Pancreas (tissue), 10 donors: ENCODE results near the gene CFAP410. TPM values are rescaled to one million over a fixed set of nuclear protein-coding genes. Genes with fewer than 3 reads are reported as not detected.

Source experiments
- ATAC-seq, 4 donors: fragments of 200-7000 bp; cut with Tn5 transposase; one replicate each; pipeline versions ENCODE4 v1.8.0 to v1.9.1; 2020; ENCODE audit warnings: mild to moderate bottlenecking in 4 of 4, moderate library complexity in 4 of 4
- DNase-seq, 6 donors: peaks; one replicate each; pipeline ENCODE4 v3.0.0-alpha.2; 2020
- FAIRE-seq: peaks from 2 replicates; lab custom pipeline; 2012; peaks lifted over from hg19 to GRCh38; lab: Jason Lieb, UNC
- H3K27ac ChIP-seq, 4 donors: fragments of 200-600 bp; sonication (generic); 1 replicate in 3 of 4; 2 replicates in 1 of 4; pipeline versions ENCODE4 v1.5.0 to v1.8.0; 2020
- H3K27me3 ChIP-seq, 4 donors: fragments of 200-600 bp; one replicate each; pipeline ENCODE4 v1.8.0; 2021
- H3K36me3 ChIP-seq, 3 donors: fragments of 200-600 bp; sonication (generic) in 1 of 3; one replicate each; pipeline versions ENCODE4 v1.5.0 to v1.8.0; 2020 to 2021
- H3K4me1 ChIP-seq, 3 donors: fragments of 200-600 bp; one replicate each; pipeline ENCODE4 v1.8.0; 2021
- H3K4me3 ChIP-seq, 4 donors: fragments of 200-600 bp; sonication (generic) in 2 of 4; one replicate each; pipeline versions ENCODE4 v1.5.0 to v1.8.0; 2020 to 2021
- H3K9me3 ChIP-seq, 4 donors: fragments of 200-600 bp; one replicate each; pipeline ENCODE4 v1.8.0; 2021
- CTCF ChIP-seq, 4 donors: fragments of 200-600 bp; sonication (generic) in 3 of 4; IDR thresholded peaks; one replicate each; pipeline versions ENCODE4 v1.5.0 to v1.8.0; 2021; ENCODE audit warnings: antibody characterized with exemption in 4 of 4
- WGBS, 2 donors: extraction: QIAGEN DNeasy Blood & Tissue Kit; methylation state at CpG; one replicate each; pipeline ENCODE4 v1.1.7; 2013; 5-methylcytosine and 5-hydroxymethylcytosine counted together
- intact Hi-C, 3 donors: fragments of 100-400 bp; cut with DNase I; formaldehyde crosslinking; loops; one replicate each; pipeline versions ENCODE4 v1.11.1 to v1.14.2; 2022
- polyA plus RNA-seq, 2 donors: library from polyadenylated mRNA; stranded (reverse); fragments of 200-250 nt; gene quantifications; one replicate each; pipeline ENCODE4 v1.2.3, GENCODE V29; 2013
- total RNA-seq, 6 donors: library from RNA; stranded (reverse); fragmentation: NEBNext Ultra II Directional in 4 of 6; extraction: Animal tissue kit (Norgen Biotek cat#: 25700) in 4 of 6; gene quantifications; one replicate each; pipeline versions ENCODE4 v1.2.1 to v1.2.4, GENCODE V29; 2021 to 2023
- donor health status: healthy with polysubstance abuse.
- donor health status: DM: no; HTN: no; CAD: no; lungs with moderate emphysema.
- donor health status: DM: no; HTN: no; CAD: no.
- donor health status: control.
- donor health status: control.
- donor health status: Bipolar disorder and iron deficiency.
- donor health status: DM: yes; HTN: yes; CAD: no.
- donor health status: DM: no; HTN: no; CAD: no.
- donor health status: DM: no; HTN: no; CAD: no.
- donor health status: DM: yes; HTN: yes; CAD: no.

Gene CFAP410
- total and polyA plus RNA-seq, 8 donors: 10.3 to 118 (median 16.3) TPM

DNA sequence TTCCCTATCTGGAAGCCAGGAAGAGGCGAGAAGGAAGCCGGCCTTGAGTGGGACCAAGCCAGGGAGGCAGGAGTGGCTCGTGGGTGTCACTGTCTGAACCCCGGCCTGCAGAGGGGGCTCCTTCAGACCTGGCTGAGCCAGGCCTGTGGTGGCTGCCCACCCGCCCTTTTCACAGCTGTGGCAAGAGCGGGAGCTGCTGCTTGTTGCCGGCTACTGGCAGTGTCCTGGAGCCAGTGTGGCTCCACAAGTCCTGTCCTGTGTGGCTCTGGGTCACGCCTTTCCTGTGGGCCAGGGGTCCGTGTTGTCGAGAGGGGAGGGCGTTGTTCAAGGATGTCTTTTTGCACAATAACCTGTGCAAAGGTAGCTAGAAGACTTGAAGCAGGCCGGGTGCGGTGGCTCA lies 38.0 kb downstream of the CFAP410 start:
- Histone ChIP-seq H3K4me1 (peaks cover 4 to 36% (median 5%) of the 10 kb centered on the region in 3 donors), H3K9me3 (no peaks in the 10 kb centered on the region), H3K4me3 (peak overlapping the region in 2 of 4 donors; percentile 58 to 67), H3K27ac (peak overlapping the region in 3 of 4 donors; percentile 59 to 85 (median 79)), H3K36me3 (no peaks in the 10 kb centered on the region), H3K27me3 (no peaks in the 10 kb centered on the region)
- DNase-seq (peak in 2 of 6 donors; percentile 43 to 78), ATAC-seq (no peak), FAIRE-seq (no peak)
- intact Hi-C loops: no loop called here
- WGBS, 2 donors: 57 to 64% methylated on average over 13 of the region's 13 CpGs
- no peak for TF ChIP-seq CTCF (IDR thresholded peaks at IDR 0.05)

DNA sequence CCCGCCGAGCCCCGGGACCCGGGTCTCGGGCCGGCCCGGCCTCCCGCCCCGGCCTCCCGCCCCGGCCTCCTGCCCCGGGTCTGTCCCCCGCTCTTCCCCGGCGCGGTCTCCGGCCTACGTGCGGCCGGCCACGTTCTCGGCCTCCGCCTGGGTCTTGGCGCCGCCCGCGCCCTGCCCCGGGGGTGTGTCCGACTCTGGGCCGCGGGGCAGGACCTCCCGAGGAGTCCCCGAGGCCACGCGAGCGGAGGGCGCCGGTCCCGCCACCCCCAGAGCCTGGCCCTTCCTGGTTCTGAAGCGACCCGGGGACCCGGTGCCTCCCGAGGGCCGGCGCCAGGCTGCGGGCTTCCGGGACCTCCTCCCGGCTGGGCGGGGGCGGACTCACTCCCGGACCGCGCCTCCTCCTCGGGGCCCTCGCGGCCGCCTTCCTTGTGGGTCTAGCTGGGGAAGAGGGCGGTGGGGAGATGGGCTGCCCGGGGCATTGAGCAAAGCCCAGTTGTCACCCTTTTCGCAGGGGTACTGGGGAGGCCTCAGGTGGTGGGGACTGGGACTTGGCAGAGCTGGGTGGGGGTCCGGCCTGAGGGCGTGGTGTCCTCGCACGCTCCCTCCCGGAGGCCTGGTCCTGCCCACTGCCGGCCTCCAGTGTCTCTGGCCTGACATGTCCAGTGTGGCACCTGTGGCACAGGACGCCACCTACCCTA lies 38.8 kb downstream of the CFAP410 start:
- peak overlapping the region; percentile 59 to 85 (median 79) for H3K27ac ChIP-seq
- ATAC-seq (peak; percentile 66 to 75 (median 70)), FAIRE-seq (no peak), DNase-seq (peak; percentile 63 to 92 (median 75))
- H3K27me3 ChIP-seq: no peaks in the 10 kb centered on the region
- 1% methylated on average over 34 to 67 of the region's 67 CpGs for WGBS, 2 donors
- H3K4me3 ChIP-seq: peak overlapping the region; percentile 58 to 77 (median 66)
- H3K9me3 ChIP-seq: no peaks in the 10 kb centered on the region
- H3K36me3 ChIP-seq: no peaks in the 10 kb centered on the region
- H3K4me1 ChIP-seq: peaks cover 4 to 36% (median 5%) of the 10 kb centered on the region in 3 donors
- intact Hi-C loops: no loop called here
- TF ChIP-seq CTCF (IDR thresholded peaks at IDR 0.05): no peak

GRCh38 chr21:44299458-44300261 lies 39.5 kb downstream of the CFAP410 start, which contains the start of gene PFKL:
PFKL (plus strand) TSS chr21:44300053; CDS start chr21:44300106, 53 bp downstream.
- ATAC-seq (peak; percentile 65 to 78 (median 70)), DNase-seq (peak; percentile 66 to 91 (median 74)), FAIRE-seq (no peak)
- no peak for TF ChIP-seq CTCF (IDR thresholded peaks at IDR 0.05)
- H3K9me3 ChIP-seq: no peaks in the 10 kb centered on the region
- no peaks in the 10 kb centered on the region for H3K27me3 ChIP-seq
- H3K36me3 ChIP-seq: no peaks in the 10 kb centered on the region
- peak within 1 kb of the TSS; percentile 62 to 85 (median 79) for H3K27ac ChIP-seq
- intact Hi-C loops: no loop called here
- 1% methylated on average over 26 to 94 of the region's 94 CpGs for WGBS, 2 donors
- H3K4me3 ChIP-seq: peak within 1 kb of the TSS; percentile 58 to 77 (median 66)
- H3K4me1 ChIP-seq: peaks cover 4 to 36% (median 5%) of the 10 kb centered on the region in 3 donors

DNA sequence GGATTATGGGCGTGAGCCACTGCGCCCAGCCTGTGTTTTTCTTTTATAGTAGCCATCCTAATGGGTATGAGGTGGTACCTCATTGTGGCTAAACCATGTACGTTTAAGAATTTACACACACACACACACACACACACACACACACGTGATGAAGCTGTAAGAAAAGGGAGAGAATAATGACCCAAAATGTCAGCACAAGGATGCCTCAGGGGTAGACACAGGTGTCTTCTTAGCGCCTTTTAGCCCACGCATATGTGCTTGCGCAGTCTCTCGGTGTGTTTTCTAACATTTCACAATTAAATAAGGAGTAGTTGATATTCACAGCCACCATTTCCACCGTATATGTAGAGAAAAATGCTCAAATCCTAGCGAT lies 40.1 kb downstream of the CFAP410 start:
- peak overlapping the region; percentile 62 to 85 (median 79) for H3K27ac ChIP-seq
- intact Hi-C loops: no loop called here
- WGBS, 2 donors: 26 to 33% methylated on average over 10 of the region's 10 CpGs

More for the DNA sequence above, 40.1 kb downstream of the CFAP410 start:
- Histone ChIP-seq H3K4me3 (peak overlapping the region; percentile 58 to 77 (median 66)), H3K4me1 (peaks cover 4 to 36% (median 5%) of the 10 kb centered on the region in 3 donors), H3K9me3 (no peaks in the 10 kb centered on the region), H3K36me3 (no peaks in the 10 kb centered on the region), H3K27me3 (no peaks in the 10 kb centered on the region)
- DNase-seq (no peak), ATAC-seq (no peak), FAIRE-seq (no peak)
- no peak for TF ChIP-seq CTCF (IDR thresholded peaks at IDR 0.05)
